Loucy (cell line): ENCODE data around the gene CDH13.

Experiments
- CTCF ChIP-seq: fragments of 200-600 bp; sonication (generic); conservative IDR thresholded peaks from 2 replicates; pipeline ENCODE4 v1.5.1; 2014; ENCODE audit warnings: mild to moderate bottlenecking, antibody characterized with exemption, low read length
- EZH2phosphoT487 ChIP-seq: fragments of 200-600 bp; IDR thresholded peaks from 2 replicates; pipeline ENCODE4 v1.6.1; 2018; ENCODE audit warnings: antibody characterized with exemption, mild to moderate bottlenecking, moderate library complexity, borderline replicate concordance

GRCh38 chr16:83329441-83329840 lies 702.7 kb downstream of the CDH13 start:
- TF ChIP-seq CTCF (no peak), EZH2phosphoT487 (no peak)
